PFSK-1 (cell line): ENCODE results near the gene MED23.

Source experiments
- POLR2AphosphoS5 ChIP-seq: IDR thresholded peaks from 2 replicates; pipeline ENCODE4 v1.6.1; 2012; ENCODE audit warnings: low read depth, mild to moderate bottlenecking, control low read depth, low read length, moderate library complexity
- REST ChIP-seq, 2 experiments: IDR thresholded peaks; 2 replicates each; pipeline versions ENCODE4 v1.6.1 to v1.8.0; 2011 to 2012; ENCODE audit warnings: low read depth in 2 of 2, low read length in 2 of 2, control low read depth in 1 of 2, inconsistent platforms in 1 of 2, mild to moderate bottlenecking in 1 of 2, moderate library complexity in 1 of 2; ENCODE audit not compliant: insufficient read depth in 1 of 2

GRCh38 chr6:131645846-131646245 lies 17.8 kb upstream of the MED23 start:
- no peak for TF ChIP-seq POLR2AphosphoS5
- TF ChIP-seq REST (IDR thresholded peaks at IDR 0.05; ENCODE audit: insufficient read depth in 1 of 2, low read depth in 2 of 2, low read length in 2 of 2), result no peak
